Left lung (tissue), 10 donors: ENCODE measurements around the gene KLHDC7A. TPM values are rescaled to one million over a fixed set of nuclear protein-coding genes. Genes with fewer than 3 reads are reported as not detected.
"Not testable (repeated sequence)": the region's sequence is repeated elsewhere in the genome, so short reads cannot be mapped to it uniquely, and the experiment has no call there.

ENCODE experiments used
- ATAC-seq: fragments of 200-7000 bp; cut with Tn5 transposase; one replicate; pipeline ENCODE4 v1.9.1; 2020; ENCODE audit warnings: moderate library complexity
- DNase-seq, 4 donors: peaks; one replicate each; pipeline ENCODE4 v3.0.0-alpha.2; 2013 to 2020
- H3K27ac ChIP-seq, 2 donors: fragments of 200-600 bp; sonication (generic) in 1 of 2; one replicate each; pipeline versions ENCODE4 v1.5.0 to v1.8.0; 2020 to 2021
- H3K27me3 ChIP-seq, 2 donors: fragments of 200-600 bp; sonication (generic) in 1 of 2; one replicate each; pipeline versions ENCODE4 v1.5.0 to v1.8.0; 2020 to 2021
- H3K36me3 ChIP-seq, 2 donors: fragments of 200-600 bp; sonication (generic) in 1 of 2; one replicate each; pipeline versions ENCODE4 v1.5.0 to v1.8.0; 2020 to 2021
- H3K4me1 ChIP-seq, 2 donors: fragments of 200-600 bp; one replicate each; pipeline ENCODE4 v1.8.0; 2021
- H3K4me3 ChIP-seq, 2 donors: fragments of 200-600 bp; sonication (generic) in 1 of 2; one replicate each; pipeline versions ENCODE4 v1.5.0 to v1.8.0; 2020 to 2021; ENCODE audit warnings: mild to moderate bottlenecking in 1 of 2
- H3K9me3 ChIP-seq, 2 donors: fragments of 200-600 bp; sonication (generic) in 1 of 2; one replicate each; pipeline versions ENCODE4 v1.5.0 to v1.8.0; 2020 to 2021
- CTCF ChIP-seq, 2 donors: fragments of 200-600 bp; sonication (generic) in 1 of 2; IDR thresholded peaks; one replicate each; pipeline versions ENCODE4 v1.5.0 to v1.8.0; 2021; ENCODE audit warnings: antibody characterized with exemption in 2 of 2
- intact Hi-C, 2 donors: fragments of 100-400 bp; cut with DNase I; formaldehyde crosslinking; loops; one replicate each; pipeline versions ENCODE4 v1.11.2 to v1.14.2; 2022
- polyA plus RNA-seq, 6 donors: library from polyadenylated mRNA; unstranded; fragments of 120-200 nt; gene quantifications; one replicate each; pipeline ENCODE4 v1.2.1, GENCODE V29; 2013; ENCODE audit not compliant: insufficient read length in 6 of 6
- total RNA-seq, 2 donors: library from RNA; stranded (reverse); fragmentation: NEBNext Ultra II Directional; extraction: Animal tissue kit (Norgen Biotek cat#: 25700); gene quantifications; one replicate each; pipeline ENCODE4 v1.2.1, GENCODE V29; 2021
- donor health status: DM: no; HTN: yes; CAD: no.
- donor health status: DM: no; HTN: no; CAD: no.

Gene KLHDC7A
- total and polyA plus RNA-seq, 8 donors, result 0.36 to 6.1 (median 1.2) TPM

GRCh38 chr1:18452550-18452949 lies 28.2 kb upstream of the KLHDC7A start:
- Histone ChIP-seq H3K4me1 (no peaks in the 10 kb centered on the region), H3K4me3 (no peak overlapping the region), H3K36me3 (no peaks in the 10 kb centered on the region), H3K27me3 (peaks cover 0 to 20% of the 10 kb centered on the region in 2 donors), H3K9me3 (peaks cover 0 to 7% of the 10 kb centered on the region in 2 donors), H3K27ac (no peak overlapping the region)
- intact Hi-C loops, result no loop called here
- DNase-seq (no peak), ATAC-seq (no peak)
- no peak for TF ChIP-seq CTCF (IDR thresholded peaks at IDR 0.05)

GRCh38 chr1:18458133-18459092 lies 22.3 kb upstream of the KLHDC7A start:
- intact Hi-C loops, result no loop called here
- no peaks in the 10 kb centered on the region for H3K9me3 ChIP-seq

GRCh38 chr1:18461656-18462055 lies 19.1 kb upstream of the KLHDC7A start:
- intact Hi-C loops, result no loop called here
- Histone ChIP-seq H3K9me3 (no peaks in the 10 kb centered on the region), H3K4me3 (no peak overlapping the region), H3K27ac (no peak overlapping the region), H3K27me3 (peaks cover 0 to 35% of the 10 kb centered on the region in 2 donors), H3K36me3 (no peaks in the 10 kb centered on the region), H3K4me1 (no peaks in the 10 kb centered on the region)
- ATAC-seq (no peak), DNase-seq (no peak)
- no peak for TF ChIP-seq CTCF (IDR thresholded peaks at IDR 0.05)

More at GRCh38 chr1:18458133-18459092, 22.3 kb upstream of the KLHDC7A start:
- no peak for ATAC-seq
- peaks cover 0 to 35% of the 10 kb centered on the region in 2 donors for H3K27me3 ChIP-seq
- H3K36me3 ChIP-seq, result no peaks in the 10 kb centered on the region
- H3K4me1 ChIP-seq, result no peaks in the 10 kb centered on the region
- H3K4me3 ChIP-seq, result no peak overlapping the region
- H3K27ac ChIP-seq, result no peak overlapping the region
- no peak for DNase-seq
- no peak for TF ChIP-seq CTCF (IDR thresholded peaks at IDR 0.05)

- intact Hi-C loops, ATAC-seq, H3K36me3 ChIP-seq, H3K4me1 ChIP-seq, H3K9me3 ChIP-seq, DNase-seq, H3K27ac ChIP-seq, H3K4me3 ChIP-seq: not testable (repeated sequence)
- peaks cover 0 to 29% of the 10 kb centered on the region in 2 donors for H3K27me3 ChIP-seq
Measured at GRCh38 chr1:18462517-18462916, 18.2 kb upstream of the KLHDC7A start.

GRCh38 chr1:18463063-18463462 lies 17.7 kb upstream of the KLHDC7A start:
- TF ChIP-seq CTCF (IDR thresholded peaks at IDR 0.05), result no peak
- Histone ChIP-seq H3K27me3 (peaks cover 0 to 24% of the 10 kb centered on the region in 2 donors), H3K36me3 (no peaks in the 10 kb centered on the region), H3K9me3 (no peaks in the 10 kb centered on the region), H3K4me3 (no peak overlapping the region), H3K4me1 (no peaks in the 10 kb centered on the region), H3K27ac (no peak overlapping the region)
- intact Hi-C loops, result no loop called here
- no peak for ATAC-seq
- no peak for DNase-seq
